Skeletal muscle cell (primary cell): ENCODE measurements around the gene UXS1.

Experiments
- DNase-seq: peaks from one replicate; pipeline ENCODE4 v3.0.0-alpha.2; 2010; ENCODE audit warnings: low read depth
- H3K4me3 ChIP-seq: 2 replicates; pipeline ENCODE4 v1.5.1; 2011; ENCODE audit warnings: low read depth, mild to moderate bottlenecking, control low read depth, low read length, moderate library complexity

The UXS1 gene

GRCh38 chr2:106191511-106192016 lies 2.5 kb downstream of the UXS1 start:
- DNase-seq, result no peak
- H3K4me3 ChIP-seq, result no peak overlapping the region

GRCh38 chr2:106189764-106190468 lies 4.2 kb downstream of the UXS1 start:
- peak; percentile 29 for DNase-seq

GRCh38 chr2:106189325-106189724 lies 4.8 kb downstream of the UXS1 start:
- no peak overlapping the region for H3K4me3 ChIP-seq
- DNase-seq, result no peak

More at GRCh38 chr2:106189764-106190468, 4.2 kb downstream of the UXS1 start:
- no peak overlapping the region for H3K4me3 ChIP-seq

GRCh38 chr2:106187273-106187891 lies 6.7 kb downstream of the UXS1 start:
- H3K4me3 ChIP-seq, result no peak overlapping the region
- no peak for DNase-seq

GRCh38 chr2:106185475-106186184 lies 8.5 kb downstream of the UXS1 start:
- no peak overlapping the region for H3K4me3 ChIP-seq
- DNase-seq, result no peak

GRCh38 chr2:106184857-106185256 lies 9.2 kb downstream of the UXS1 start:
- no peak for DNase-seq
- H3K4me3 ChIP-seq, result no peak overlapping the region

GRCh38 chr2:106184394-106184793 lies 9.7 kb downstream of the UXS1 start:
- no peak for DNase-seq
- H3K4me3 ChIP-seq, result no peak overlapping the region

- H3K4me3 ChIP-seq, result no peak overlapping the region
- no peak for DNase-seq
These were observed 10.9 kb downstream of the UXS1 start for GRCh38 chr2:106183101-106183696.

GRCh38 chr2:106181064-106181463 lies 13.0 kb downstream of the UXS1 start:
- no peak overlapping the region for H3K4me3 ChIP-seq
- no peak for DNase-seq

- H3K4me3 ChIP-seq, result no peak overlapping the region
- DNase-seq, result no peak
These were observed 13.5 kb downstream of the UXS1 start for GRCh38 chr2:106180602-106181001.

GRCh38 chr2:106178716-106179115 lies 15.4 kb downstream of the UXS1 start:
- no peak overlapping the region for H3K4me3 ChIP-seq
- no peak for DNase-seq

GRCh38 chr2:106177581-106177980 lies 16.5 kb downstream of the UXS1 start:
- H3K4me3 ChIP-seq, result no peak overlapping the region
- DNase-seq, result no peak

GRCh38 chr2:106176446-106177099 lies 17.5 kb downstream of the UXS1 start:
- H3K4me3 ChIP-seq, result no peak overlapping the region
- DNase-seq, result no peak

- DNase-seq, result no peak
- no peak overlapping the region for H3K4me3 ChIP-seq
These were observed 18.8 kb downstream of the UXS1 start for GRCh38 chr2:106175086-106175850.

GRCh38 chr2:106174056-106174455 lies 20.0 kb downstream of the UXS1 start:
- DNase-seq, result no peak
- H3K4me3 ChIP-seq, result no peak overlapping the region

- DNase-seq, result no peak
- no peak overlapping the region for H3K4me3 ChIP-seq
These were observed 21.5 kb downstream of the UXS1 start for GRCh38 chr2:106172649-106173048.

GRCh38 chr2:106168657-106169056 lies 25.4 kb downstream of the UXS1 start:
- no peak for DNase-seq
- H3K4me3 ChIP-seq, result no peak overlapping the region

- H3K4me3 ChIP-seq, result no peak overlapping the region
- no peak for DNase-seq
These were observed 27.0 kb downstream of the UXS1 start for GRCh38 chr2:106167067-106167466.

- DNase-seq, result no peak
- no peak overlapping the region for H3K4me3 ChIP-seq
These were observed 28.5 kb downstream of the UXS1 start for GRCh38 chr2:106165561-106165960.
